SKM-1 (cell line): Measurements from ENCODE around the gene OPCML.

Experiments
- DNase-seq: peaks from one replicate; lab custom pipeline; 2025; ENCODE audit not compliant: unreplicated experiment; lab: John Stamatoyannopoulos, UW

OPCML gene

DNA sequence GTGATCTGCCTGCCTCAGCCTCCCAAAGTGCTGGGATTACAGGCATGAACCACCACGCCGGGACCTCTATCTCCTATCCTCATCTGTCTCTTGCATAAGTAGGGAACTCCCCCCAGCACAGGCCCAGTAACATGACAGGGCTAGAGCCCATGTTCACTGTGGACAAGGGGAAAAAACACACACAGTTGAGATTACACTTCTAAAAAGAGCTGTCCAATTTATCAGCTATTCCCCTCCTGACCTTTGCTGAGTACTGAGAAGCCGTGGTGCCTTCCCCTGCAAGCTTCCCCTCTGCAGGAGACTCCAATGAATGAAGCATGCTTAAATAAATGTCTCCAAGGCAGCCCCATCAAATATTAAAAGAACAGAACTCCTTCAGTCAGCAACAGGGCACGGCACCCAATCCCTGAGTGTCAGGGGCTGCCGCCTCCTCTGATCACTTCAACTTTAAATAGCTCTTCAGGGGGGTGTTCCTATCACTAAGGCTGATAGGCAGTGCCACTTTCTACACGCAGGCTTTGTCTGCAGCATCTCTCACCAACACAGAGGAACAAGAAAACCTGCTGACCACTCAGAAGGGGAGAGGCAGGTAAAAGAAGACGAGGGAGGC lies 385.5 kb downstream of the OPCML start:
- DNase-seq = no peak

DNA sequence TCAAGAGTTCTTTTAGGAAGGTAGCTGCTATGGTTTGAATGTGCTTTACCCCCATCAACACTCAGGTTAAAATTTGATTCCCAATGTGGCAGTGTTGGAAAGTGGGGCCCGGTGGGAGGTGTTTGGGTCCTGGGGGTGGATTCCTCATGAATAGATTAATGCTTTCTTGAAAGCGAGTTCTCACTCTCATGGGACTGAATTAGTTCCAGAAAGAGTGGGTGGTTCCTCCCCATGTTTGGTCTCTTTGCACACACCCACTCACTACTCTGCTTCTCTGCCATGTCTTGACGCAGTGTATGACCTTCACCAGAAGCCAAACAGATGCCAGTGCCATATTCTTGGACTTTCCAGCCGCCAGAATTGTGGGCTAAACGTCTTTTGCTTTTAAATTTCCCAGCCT lies 394.4 kb downstream of the OPCML start:
- no peak for DNase-seq

DNA sequence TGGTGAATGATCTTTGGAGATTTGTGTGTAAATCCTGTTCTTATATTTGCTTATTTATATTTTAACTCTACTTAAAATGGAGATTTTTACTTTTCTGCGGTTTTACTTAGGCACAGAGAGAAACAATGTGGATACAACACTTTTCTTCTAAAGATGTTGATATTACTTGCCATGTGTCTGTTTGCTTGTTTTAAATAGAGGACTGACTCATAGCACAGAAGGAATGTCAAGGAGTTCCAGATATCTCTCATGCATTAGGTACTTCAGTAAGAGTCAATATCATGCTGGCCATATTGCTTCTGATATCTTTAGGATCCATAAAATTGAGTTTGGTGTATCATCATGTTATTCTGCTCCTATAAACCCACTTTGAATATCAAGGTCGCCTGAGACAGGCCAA lies 395.0 kb downstream of the OPCML start:
- no peak for DNase-seq

DNA sequence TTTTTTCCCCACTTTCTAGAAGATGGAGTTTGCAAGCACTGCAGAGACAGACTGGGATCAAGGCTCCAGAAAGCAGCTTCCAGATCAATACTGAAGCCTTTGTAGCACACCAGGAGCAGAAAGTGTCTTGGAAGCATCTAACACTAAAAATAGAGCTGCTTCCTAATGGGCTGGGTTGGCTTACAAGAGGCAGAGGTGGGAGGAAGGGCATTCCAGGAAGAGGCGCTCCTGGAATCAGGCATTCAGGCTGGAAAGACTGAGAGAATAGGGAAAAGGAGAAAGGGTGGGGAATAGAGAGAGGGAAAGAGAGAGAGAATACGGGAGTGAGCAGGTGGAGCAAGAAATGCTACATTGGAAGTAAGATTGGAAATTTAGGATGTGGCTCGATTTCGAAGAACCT lies 395.9 kb downstream of the OPCML start:
- no peak for DNase-seq

DNA sequence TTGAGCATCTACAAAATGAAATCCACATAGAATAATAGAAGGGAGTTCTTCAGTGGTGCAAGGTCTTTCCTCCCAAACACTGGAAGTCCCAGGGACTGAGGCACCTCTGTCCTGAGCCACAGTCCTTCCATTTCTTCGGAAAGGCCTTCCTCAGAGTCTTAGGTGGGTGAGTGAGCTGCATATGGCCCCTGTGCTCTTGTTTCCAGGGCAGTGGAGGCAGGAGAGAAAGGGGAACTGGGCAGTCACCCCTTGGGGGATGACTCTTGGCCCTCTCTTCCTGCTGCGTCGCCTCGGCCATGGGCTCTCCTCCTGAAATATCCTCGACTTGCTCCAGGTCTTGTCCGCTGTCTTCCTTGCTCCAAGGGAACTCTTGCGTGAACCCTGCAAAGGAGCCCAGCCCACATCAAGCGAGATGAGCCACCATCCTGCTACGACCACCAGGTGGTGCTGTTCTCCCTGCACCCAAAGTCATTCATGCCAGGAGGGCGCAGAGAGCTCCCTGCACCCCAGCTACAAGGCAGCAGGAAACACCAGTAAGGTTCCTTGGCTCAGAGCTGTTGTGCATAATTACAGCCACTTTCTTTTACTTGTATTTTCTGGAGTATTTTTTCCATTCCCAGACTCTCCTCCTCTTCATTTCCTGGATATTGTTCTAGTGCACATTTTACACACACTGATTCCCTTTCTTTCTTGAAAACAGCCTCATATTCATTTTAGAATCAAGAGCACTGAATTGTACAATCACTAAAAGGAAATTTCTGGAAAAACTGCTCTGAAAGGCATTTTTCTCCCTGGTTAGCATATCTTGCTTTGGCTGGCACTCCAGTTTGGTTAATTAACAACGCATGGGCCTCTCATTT lies 397.8 kb downstream of the OPCML start:
- DNase-seq = peak; percentile 4

DNA sequence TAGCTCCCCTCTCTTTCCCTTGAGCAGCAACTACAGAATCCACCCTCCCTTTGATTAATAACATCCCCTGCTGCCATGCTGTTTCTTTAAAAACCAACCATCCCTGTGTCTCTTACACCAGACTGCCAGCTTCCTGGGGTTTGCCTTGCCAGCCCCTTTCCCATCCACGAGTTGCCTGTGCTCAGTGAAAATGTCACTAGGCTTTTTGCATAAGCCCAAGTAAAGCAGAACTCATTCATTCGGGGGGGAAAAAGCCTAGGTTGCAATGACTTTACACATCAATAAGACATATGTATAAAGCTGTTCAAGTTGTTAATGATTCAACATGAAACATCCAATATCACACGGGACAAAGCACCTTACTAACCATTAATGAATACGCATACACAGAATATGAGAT lies 398.7 kb downstream of the OPCML start:
- DNase-seq = no peak

DNA sequence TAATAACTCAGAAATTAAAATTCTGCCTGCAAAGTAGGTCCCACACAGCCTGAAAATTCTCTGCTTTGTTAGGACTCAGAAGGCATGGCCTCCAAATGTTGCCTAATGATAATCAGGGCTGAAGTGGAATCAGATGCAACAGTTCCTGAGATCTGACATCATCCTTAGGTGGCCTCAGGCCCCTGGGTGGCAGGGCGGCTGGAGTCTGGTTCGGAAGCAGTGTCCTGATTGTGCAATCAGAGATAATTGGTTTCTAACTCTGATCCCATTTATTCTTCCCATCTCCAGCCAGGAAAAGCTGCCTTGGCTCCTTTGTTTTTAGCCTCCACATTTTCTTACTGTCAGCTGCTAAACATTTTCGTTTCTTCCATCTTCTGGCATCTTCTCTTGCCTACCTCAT lies 399.3 kb downstream of the OPCML start:
- no peak for DNase-seq

DNA sequence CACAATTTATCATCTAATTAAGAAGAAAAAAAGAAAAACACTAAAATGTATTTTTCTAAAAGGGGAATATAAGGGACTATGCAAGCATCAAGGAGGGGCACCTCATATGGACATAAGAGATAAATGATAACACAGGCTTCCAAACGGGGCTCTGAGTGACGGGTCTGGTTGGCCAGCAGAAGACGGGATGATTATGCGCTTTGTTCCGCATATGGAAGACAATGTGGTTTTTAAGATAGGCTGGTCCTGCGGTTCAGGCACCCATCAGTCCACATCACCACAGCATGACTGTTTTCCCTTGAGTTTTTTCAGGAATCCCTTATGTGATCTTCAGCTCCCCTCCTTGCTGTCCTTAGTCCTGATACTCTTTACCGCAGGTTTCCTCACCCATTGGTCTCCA lies 404.6 kb downstream of the OPCML start:
- DNase-seq = no peak

DNA sequence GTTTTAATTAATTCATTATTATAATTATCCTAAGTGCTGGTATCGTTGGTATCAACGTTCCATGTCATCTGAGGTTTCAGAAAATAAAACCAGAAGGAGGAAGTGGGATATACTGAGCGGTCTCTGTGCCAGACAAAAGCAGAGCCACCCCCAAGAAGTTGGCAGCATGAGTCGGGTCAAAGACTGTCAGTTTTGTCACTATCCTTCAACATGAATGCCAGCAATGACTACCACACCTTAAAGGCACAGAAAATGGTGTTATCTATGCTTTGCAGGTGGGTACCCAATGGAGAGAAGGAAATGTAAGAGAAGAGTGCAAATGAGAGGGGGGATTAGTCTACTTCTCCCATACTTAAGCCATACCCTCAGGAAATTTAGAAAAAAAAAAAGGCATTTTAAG lies 408.5 kb downstream of the OPCML start:
- no peak for DNase-seq

DNA sequence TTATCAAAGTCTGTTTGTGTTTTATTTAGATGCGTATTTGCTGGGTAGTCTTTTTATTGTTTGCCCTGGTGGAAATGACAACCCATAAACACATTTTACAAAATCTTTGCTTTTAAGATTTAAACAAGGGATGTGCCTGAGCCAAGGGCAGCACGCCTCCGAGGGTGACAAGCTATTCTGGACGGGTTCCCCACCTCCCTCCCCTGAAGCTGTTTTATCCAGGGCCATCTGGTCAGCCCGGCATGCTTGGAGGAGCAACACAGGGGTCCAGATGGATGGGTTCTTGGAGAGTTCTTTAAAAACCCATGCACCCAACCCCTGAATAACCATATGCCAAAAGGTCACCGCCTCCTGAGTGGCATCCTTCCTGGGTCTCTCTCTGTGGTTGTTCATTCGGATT lies 408.9 kb downstream of the OPCML start:
- DNase-seq = no peak

DNA sequence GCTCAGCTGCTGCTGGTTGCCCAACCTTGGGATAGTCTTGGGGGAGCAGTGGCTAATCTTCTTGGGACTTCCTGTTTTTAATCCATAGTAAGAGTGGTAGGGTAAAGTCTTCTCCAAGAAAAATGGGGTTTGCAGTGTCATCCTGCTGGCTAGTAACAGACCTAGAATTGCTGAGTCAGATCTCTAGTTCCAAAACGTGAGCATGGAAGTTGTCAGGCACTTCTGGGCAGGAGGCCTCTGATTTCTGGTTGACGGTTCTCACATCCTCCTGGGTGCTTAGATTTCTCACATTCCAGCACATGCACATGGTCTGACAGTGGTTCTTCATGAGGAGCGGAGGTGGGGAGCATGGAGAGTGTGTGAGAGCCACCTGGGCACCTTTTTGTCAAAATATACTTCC lies 410.0 kb downstream of the OPCML start:
- no peak for DNase-seq

DNA sequence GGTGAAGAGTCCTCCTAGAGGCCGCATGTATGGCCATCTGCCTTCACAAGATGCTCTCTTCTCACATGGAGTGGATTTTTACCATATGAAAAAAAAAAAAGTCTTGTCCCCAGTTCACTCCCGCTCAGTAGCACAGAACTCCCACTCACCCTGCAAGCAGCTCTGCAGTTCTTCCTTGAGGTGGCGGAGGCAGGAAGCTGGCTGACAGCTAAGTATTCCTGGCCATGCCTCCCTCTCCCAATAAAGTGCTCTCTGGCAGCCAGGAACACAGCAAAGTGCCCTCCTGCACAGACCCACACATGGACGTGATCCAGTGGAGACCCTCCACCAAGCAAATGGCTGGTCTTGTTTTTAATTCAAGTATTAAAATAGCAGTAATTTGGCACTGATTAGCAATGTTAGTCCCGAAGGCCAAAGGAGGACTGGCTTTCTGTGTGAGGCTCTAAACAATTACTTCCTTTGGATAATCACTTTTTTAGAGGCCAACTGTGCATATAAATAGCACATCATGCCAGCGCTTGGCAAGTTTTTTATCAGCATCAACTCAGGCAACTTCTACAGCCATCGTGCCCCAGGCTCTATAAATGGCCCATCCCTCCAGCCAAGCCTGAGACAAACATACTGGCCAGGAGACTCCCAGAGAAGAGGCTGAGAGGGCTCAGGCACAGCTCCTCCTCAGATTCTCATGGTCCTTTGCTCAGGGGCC lies 413.6 kb downstream of the OPCML start:
- DNase-seq = no peak

DNA sequence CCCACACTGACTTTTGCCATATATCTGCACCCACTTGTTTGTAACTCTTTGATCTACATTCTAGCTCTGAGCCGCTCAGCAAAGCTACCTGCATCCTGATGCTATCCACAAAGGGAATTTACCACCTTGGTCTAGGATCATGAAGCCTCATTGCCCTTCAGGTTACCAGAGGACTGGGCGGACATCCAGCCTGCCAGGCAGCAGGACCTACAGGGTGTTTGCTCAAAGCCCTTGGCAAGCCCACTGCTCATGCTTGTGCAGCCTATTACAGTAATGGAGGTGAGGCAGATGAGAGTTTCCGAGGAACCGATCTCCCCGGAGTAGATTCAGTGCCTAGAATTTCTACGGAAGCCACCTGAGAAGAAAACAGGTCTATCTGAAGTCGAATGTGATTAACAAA lies 417.2 kb downstream of the OPCML start:
- no peak for DNase-seq

DNA sequence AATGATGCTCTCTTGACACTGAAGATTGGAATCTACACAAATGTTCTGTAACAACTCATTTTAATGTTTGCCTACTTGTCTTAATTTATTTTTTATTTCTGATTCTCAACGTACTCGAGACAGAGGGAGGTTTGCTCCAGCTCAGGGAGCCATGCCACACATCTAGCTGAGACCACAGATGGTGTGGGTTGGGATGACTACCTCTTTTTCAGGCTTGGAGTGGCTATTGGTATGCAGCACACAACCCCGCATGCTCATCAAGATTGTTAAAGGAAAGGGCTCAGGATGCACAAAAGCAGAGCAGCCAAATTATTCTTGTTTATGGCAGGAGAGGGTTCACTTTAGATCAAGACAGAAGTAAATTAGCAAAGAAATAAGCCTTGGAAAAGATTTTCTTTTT lies 424.5 kb downstream of the OPCML start:
- DNase-seq = no peak

DNA sequence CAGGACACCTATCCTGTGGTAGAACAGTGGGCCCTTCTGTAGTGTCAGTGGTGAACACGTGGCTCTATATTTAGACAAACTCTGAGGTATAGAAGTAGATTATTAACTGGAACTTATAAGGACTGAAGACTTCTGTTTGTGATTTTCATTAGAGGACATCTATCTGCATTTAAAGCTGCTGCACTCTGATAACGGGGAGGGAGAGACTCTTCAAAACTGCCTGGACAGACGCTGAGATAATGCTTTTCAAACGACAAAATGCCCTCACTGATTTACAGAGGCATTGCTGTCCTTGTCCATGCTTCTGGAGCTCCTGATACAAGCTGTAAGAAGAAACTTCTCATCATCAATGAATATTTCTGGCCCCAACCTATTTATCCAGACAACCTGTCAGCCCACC lies 425.2 kb downstream of the OPCML start:
- no peak for DNase-seq

DNA sequence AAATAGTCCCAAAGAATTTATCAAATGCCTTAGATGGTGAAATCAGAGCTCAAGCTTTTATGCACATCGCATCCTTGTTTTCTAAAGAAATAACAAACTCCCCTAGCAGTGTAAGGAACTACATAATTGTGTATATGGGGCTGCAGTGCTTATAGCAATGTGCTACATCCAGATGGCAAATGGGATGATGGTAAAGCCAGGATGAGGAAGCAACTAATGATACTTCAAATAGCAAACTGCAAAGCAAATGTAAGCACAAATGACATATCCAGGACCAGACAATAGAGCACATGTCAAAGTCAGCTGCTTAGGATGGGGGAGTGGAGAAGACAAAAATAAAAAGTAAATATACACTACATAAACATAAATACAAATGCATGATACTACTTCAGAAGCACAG lies 425.9 kb downstream of the OPCML start:
- no peak for DNase-seq

DNA sequence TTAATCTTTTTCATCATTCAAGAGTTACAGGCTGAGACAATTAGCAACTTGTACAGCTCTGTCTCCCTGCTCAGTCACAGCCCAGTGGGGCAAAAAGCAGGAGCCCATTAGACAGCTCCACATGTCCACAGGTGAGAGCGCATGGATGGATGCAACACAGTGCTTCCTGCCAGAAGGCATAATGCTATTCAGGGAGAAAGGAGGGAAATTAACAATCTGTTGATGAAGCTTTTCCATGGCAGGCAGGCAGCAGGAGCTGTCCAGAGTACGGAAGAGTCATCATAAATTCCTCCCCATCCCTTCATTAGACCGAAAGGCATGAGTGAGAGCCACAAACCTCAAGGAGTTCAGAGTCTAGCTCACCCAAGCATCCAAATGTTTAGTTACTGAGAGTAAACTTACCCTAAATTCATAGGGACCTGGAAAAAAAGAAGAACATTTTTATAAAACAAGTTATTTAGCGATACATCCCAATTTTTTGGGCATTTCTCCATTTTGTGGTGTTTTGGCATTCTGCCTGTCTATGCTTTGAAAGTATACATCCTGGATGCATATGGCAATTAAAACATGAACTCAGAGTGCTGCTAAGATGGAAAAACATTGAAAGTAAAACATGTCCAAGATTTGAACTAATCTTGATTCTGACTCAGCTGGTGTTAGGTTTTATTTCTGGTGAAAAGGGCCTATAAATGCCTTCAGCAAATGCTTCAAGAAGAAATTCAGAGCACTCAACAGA lies 428.1 kb downstream of the OPCML start:
- no peak for DNase-seq

DNA sequence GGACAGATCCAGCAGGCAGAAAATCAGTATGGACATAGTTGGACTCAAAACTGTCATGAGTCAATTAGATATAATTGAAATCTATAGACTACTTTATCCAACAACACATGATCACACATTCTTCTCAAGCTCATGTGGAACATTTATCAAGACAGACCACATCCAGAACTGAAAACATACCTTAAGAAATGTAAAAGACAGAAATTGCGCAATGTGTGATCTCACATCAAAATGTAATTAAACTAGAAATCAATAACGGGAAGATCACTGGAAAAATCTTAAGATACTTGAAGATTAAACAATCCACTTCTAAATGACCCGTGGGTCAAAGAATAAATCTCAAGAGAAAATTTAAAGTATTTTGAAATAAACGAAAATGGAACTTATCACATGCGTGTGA lies 435.3 kb downstream of the OPCML start:
- no peak for DNase-seq

DNA sequence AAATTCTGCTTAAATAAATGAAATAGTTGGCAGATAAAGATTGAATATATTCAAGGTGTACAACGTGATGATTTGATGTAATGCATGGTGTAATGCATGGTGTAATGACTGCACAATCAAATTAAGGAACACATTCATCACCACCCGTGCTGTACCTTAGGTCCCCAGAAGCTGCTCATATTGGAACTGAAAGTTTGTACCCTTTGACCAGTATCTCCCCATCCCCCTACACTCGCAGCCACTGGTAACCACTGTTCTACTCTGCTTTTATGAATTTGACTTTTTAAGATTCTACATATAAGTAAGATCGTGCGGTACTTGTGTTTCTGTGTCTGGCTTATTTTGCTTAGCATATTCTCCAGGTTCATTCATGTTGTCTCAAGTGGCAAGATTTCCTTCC lies 445.8 kb downstream of the OPCML start:
- DNase-seq = no peak

DNA sequence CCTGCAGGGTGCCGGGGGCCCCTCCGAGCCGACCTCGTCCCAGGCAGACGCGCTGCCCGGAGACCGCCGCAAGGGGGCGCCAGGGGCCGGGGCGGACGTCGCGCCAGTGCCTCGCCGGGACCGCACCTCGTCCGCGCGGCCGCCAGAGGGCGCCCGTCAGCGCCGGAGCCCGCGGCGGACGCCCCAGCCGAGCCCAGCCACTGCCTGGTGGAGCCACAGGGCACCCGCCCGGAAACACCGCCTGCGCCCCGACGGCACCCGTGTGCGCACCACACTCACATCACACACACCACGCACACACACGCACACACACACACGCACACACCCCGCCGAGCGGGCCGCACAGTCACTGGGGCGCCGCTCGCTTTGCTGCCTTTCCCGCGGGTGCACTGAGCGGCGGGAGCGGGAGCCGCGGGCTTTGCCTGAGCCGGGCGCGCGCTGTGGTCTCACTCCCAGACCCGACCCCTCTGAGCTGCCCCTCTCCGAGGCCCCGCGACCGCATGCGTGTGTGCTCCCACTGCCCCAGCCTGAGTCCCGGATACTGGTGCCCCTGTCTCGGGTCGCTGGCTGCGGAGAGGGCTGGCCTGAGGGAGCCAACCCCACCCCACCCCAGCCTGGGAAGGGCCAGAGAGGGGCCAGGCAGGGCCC lies 449.3 kb downstream of the OPCML start:
- peak; percentile 37 for DNase-seq

DNA sequence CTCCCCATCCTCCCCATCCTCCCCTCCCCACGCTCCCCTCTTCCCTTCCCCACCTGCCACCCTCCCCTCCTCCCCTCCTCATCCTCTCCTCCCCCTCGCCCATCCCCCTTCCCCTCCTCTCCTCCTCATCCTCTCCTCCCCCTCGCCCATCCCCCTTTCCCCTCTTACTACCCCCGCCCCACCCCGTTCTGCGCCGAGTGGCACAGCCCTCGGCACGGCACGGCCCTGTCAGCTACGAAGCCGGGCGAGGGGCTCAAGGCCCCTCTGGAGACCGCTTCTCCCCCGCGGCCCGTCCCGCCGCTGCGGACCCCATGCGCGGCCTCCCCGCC lies 449.9 kb downstream of the OPCML start:
- no peak for DNase-seq
